Measurements from ENCODE around the gene E2F3.
A peak's percentile ranks its signal among the peaks of the same experiment; 100 is the strongest.
"Not testable (repeated sequence)": the region's sequence is repeated elsewhere in the genome, so short reads cannot be mapped to it uniquely, and the experiment has no call there.

Gene E2F3

GRCh38 chr6:20461576-20461975 is 59.9 kb downstream of the E2F3 start:
- H3K36me3 Mint-ChIP-seq = peaks cover 68% of the 10 kb centered on the region
- no peak overlapping the region for H3K27ac Mint-ChIP-seq
- peaks cover 3% of the 10 kb centered on the region for H3K9me3 Mint-ChIP-seq
- peaks cover 16% of the 10 kb centered on the region for H3K4me1 Mint-ChIP-seq
- no peak for ATAC-seq
- H3K27me3 Mint-ChIP-seq = no peaks in the 10 kb centered on the region
- H3K4me3 Mint-ChIP-seq = no peak overlapping the region

GRCh38 chr6:20463396-20463795 is 61.7 kb downstream of the E2F3 start:
- Mint-ChIP-seq H3K27ac (peak overlapping the region; percentile 42), H3K9me3 (peaks cover 3% of the 10 kb centered on the region), H3K27me3 (no peaks in the 10 kb centered on the region), H3K4me1 (peaks cover 28% of the 10 kb centered on the region), H3K36me3 (peaks cover 72% of the 10 kb centered on the region), H3K4me3 (no peak overlapping the region)
- peak; percentile 55 for ATAC-seq

GRCh38 chr6:20464041-20464440 is 62.4 kb downstream of the E2F3 start:
- Mint-ChIP-seq H3K4me3 (no peak overlapping the region), H3K27ac (peak overlapping the region; percentile 42), H3K27me3 (no peaks in the 10 kb centered on the region), H3K36me3 (peaks cover 67% of the 10 kb centered on the region), H3K4me1 (peaks cover 33% of the 10 kb centered on the region), H3K9me3 (peaks cover 3% of the 10 kb centered on the region)
- no peak for ATAC-seq

- no peaks in the 10 kb centered on the region for H3K27me3 Mint-ChIP-seq
- no peak for ATAC-seq
- peaks cover 35% of the 10 kb centered on the region for H3K4me1 Mint-ChIP-seq
- no peak overlapping the region for H3K27ac Mint-ChIP-seq
- H3K36me3 Mint-ChIP-seq = peaks cover 62% of the 10 kb centered on the region
- no peak overlapping the region for H3K4me3 Mint-ChIP-seq
- peaks cover 3% of the 10 kb centered on the region for H3K9me3 Mint-ChIP-seq
Measured at GRCh38 chr6:20464847-20465246, 63.2 kb downstream of the E2F3 start.

GRCh38 chr6:20465616-20466015 is 63.9 kb downstream of the E2F3 start:
- not testable (repeated sequence) for H3K27me3 Mint-ChIP-seq, ATAC-seq, H3K27ac Mint-ChIP-seq, H3K4me3 Mint-ChIP-seq, H3K9me3 Mint-ChIP-seq
- H3K4me1 Mint-ChIP-seq = peaks cover 40% of the 10 kb centered on the region
- peaks cover 60% of the 10 kb centered on the region for H3K36me3 Mint-ChIP-seq

GRCh38 chr6:20467437-20467836 is 65.8 kb downstream of the E2F3 start:
- no peak overlapping the region for H3K27ac Mint-ChIP-seq
- H3K9me3 Mint-ChIP-seq = no peaks in the 10 kb centered on the region
- H3K36me3 Mint-ChIP-seq = peaks cover 53% of the 10 kb centered on the region
- peaks cover 35% of the 10 kb centered on the region for H3K4me1 Mint-ChIP-seq
- H3K4me3 Mint-ChIP-seq = no peak overlapping the region
- no peaks in the 10 kb centered on the region for H3K27me3 Mint-ChIP-seq
- no peak for ATAC-seq

GRCh38 chr6:20468209-20468608 is 66.5 kb downstream of the E2F3 start:
- H3K27ac Mint-ChIP-seq = no peak overlapping the region
- H3K4me3 Mint-ChIP-seq = no peak overlapping the region
- H3K4me1 Mint-ChIP-seq = peaks cover 34% of the 10 kb centered on the region
- ATAC-seq = no peak
- H3K36me3 Mint-ChIP-seq = peaks cover 50% of the 10 kb centered on the region
- no peaks in the 10 kb centered on the region for H3K27me3 Mint-ChIP-seq
- H3K9me3 Mint-ChIP-seq = no peaks in the 10 kb centered on the region

GRCh38 chr6:20472748-20473147 is 71.1 kb downstream of the E2F3 start:
- Mint-ChIP-seq H3K36me3 (peaks cover 10% of the 10 kb centered on the region), H3K9me3 (no peaks in the 10 kb centered on the region), H3K4me3 (no peak overlapping the region), H3K27ac (no peak overlapping the region), H3K27me3 (no peaks in the 10 kb centered on the region), H3K4me1 (peaks cover 20% of the 10 kb centered on the region)
- no peak for ATAC-seq

- Mint-ChIP-seq H3K36me3 (peaks cover 7% of the 10 kb centered on the region), H3K27ac (no peak overlapping the region), H3K4me3 (no peak overlapping the region), H3K4me1 (peaks cover 20% of the 10 kb centered on the region), H3K9me3 (no peaks in the 10 kb centered on the region), H3K27me3 (no peaks in the 10 kb centered on the region)
- no peak for ATAC-seq
Measured at GRCh38 chr6:20473518-20473917, 71.8 kb downstream of the E2F3 start.

GRCh38 chr6:20474874-20475542 is 73.3 kb downstream of the E2F3 start:
- H3K36me3 Mint-ChIP-seq = peaks cover 10% of the 10 kb centered on the region
- H3K9me3 Mint-ChIP-seq = no peaks in the 10 kb centered on the region
- ATAC-seq = no peak
- H3K4me3 Mint-ChIP-seq = no peak overlapping the region
- H3K4me1 Mint-ChIP-seq = peaks cover 11% of the 10 kb centered on the region
- no peaks in the 10 kb centered on the region for H3K27me3 Mint-ChIP-seq
- no peak overlapping the region for H3K27ac Mint-ChIP-seq

GRCh38 chr6:20476501-20477043 is 74.9 kb downstream of the E2F3 start:
- Mint-ChIP-seq H3K4me1 (peaks cover 8% of the 10 kb centered on the region), H3K36me3 (peaks cover 20% of the 10 kb centered on the region), H3K4me3 (no peak overlapping the region), H3K27me3 (no peaks in the 10 kb centered on the region), H3K9me3 (no peaks in the 10 kb centered on the region), H3K27ac (no peak overlapping the region)
- no peak for ATAC-seq

- Mint-ChIP-seq H3K4me1 (peaks cover 8% of the 10 kb centered on the region), H3K27ac (no peak overlapping the region), H3K27me3 (no peaks in the 10 kb centered on the region), H3K36me3 (peaks cover 29% of the 10 kb centered on the region), H3K4me3 (no peak overlapping the region), H3K9me3 (no peaks in the 10 kb centered on the region)
- no peak for ATAC-seq
Measured at GRCh38 chr6:20477485-20477884, 75.8 kb downstream of the E2F3 start.

GRCh38 chr6:20479060-20479459 is 77.4 kb downstream of the E2F3 start:
- no peak overlapping the region for H3K4me3 Mint-ChIP-seq
- no peak for ATAC-seq
- H3K36me3 Mint-ChIP-seq = peaks cover 44% of the 10 kb centered on the region
- no peak overlapping the region for H3K27ac Mint-ChIP-seq
- no peaks in the 10 kb centered on the region for H3K27me3 Mint-ChIP-seq
- H3K9me3 Mint-ChIP-seq = no peaks in the 10 kb centered on the region
- peaks cover 2% of the 10 kb centered on the region for H3K4me1 Mint-ChIP-seq

GRCh38 chr6:20479526-20479925 is 77.8 kb downstream of the E2F3 start:
- H3K36me3 Mint-ChIP-seq = peaks cover 48% of the 10 kb centered on the region
- H3K27ac Mint-ChIP-seq = no peak overlapping the region
- H3K27me3 Mint-ChIP-seq = no peaks in the 10 kb centered on the region
- H3K4me1 Mint-ChIP-seq = no peaks in the 10 kb centered on the region
- no peak for ATAC-seq
- H3K4me3 Mint-ChIP-seq = no peak overlapping the region
- no peaks in the 10 kb centered on the region for H3K9me3 Mint-ChIP-seq

GRCh38 chr6:20481281-20481680 is 79.6 kb downstream of the E2F3 start:
- Mint-ChIP-seq H3K27me3 (no peaks in the 10 kb centered on the region), H3K9me3 (no peaks in the 10 kb centered on the region), H3K27ac (no peak overlapping the region), H3K4me1 (no peaks in the 10 kb centered on the region), H3K36me3 (peaks cover 52% of the 10 kb centered on the region), H3K4me3 (no peak overlapping the region)
- no peak for ATAC-seq

GRCh38 chr6:20483887-20484497 is 82.3 kb downstream of the E2F3 start:
- ATAC-seq = no peak
- Mint-ChIP-seq H3K4me3 (no peak overlapping the region), H3K4me1 (no peaks in the 10 kb centered on the region), H3K27ac (no peak overlapping the region), H3K9me3 (no peaks in the 10 kb centered on the region), H3K27me3 (no peaks in the 10 kb centered on the region), H3K36me3 (peaks cover 76% of the 10 kb centered on the region)
